HUDEP-2 (cell line): Measurements from ENCODE around the gene ATG101.
"Not testable (repeated sequence)": the region's sequence is repeated elsewhere in the genome, so short reads cannot be mapped to it uniquely, and the experiment has no call there.

ENCODE experiments used
- DNase-seq, 76 experiments: peaks; one replicate each; lab custom pipeline; 2025; ENCODE audit not compliant: unreplicated experiment in 76 of 76; lab: John Stamatoyannopoulos, UW

Gene ATG101

GRCh38 chr12:52093346-52093745, 23.6 kb downstream of the ATG101 start:
- DNase-seq = no peak

GRCh38 chr12:52096332-52097044, 26.7 kb downstream of the ATG101 start:
- DNase-seq = no peak

GRCh38 chr12:52097045-52097666, 27.4 kb downstream of the ATG101 start:
- peak in 1 of 76 experiments; percentile 5 for DNase-seq

GRCh38 chr12:52104431-52105089, 34.8 kb downstream of the ATG101 start:
- not testable (repeated sequence) for DNase-seq

- DNase-seq = not testable (repeated sequence)
Observed at GRCh38 chr12:52116222-52117125, 46.7 kb downstream of the ATG101 start.

GRCh38 chr12:52117806-52118475, 48.2 kb downstream of the ATG101 start:
- not testable (repeated sequence) for DNase-seq

GRCh38 chr12:52119398-52120254, 49.8 kb downstream of the ATG101 start:
- peak in 13 of 76 experiments; percentile 3 to 33 (median 11) for DNase-seq

- DNase-seq = no peak
Observed at GRCh38 chr12:52120951-52121823, 51.4 kb downstream of the ATG101 start.

GRCh38 chr12:52121824-52122539, 52.2 kb downstream of the ATG101 start:
- peak in 52 of 76 experiments; percentile 1 to 64 (median 30) for DNase-seq

- no peak for DNase-seq
Observed at GRCh38 chr12:52122540-52122871, 52.7 kb downstream of the ATG101 start.

GRCh38 chr12:52122904-52123303, 53.1 kb downstream of the ATG101 start:
- DNase-seq = no peak

GRCh38 chr12:52123487-52124186, 53.9 kb downstream of the ATG101 start:
- no peak for DNase-seq

- DNase-seq = no peak
Observed at GRCh38 chr12:52125476-52125900, 55.7 kb downstream of the ATG101 start.

GRCh38 chr12:52126050-52126604, 56.3 kb downstream of the ATG101 start:
- DNase-seq = no peak
